Spleen (tissue), 7 donors: Measurements from ENCODE around the gene PERCC1.

Source experiments
- POLR2A ChIP-seq, 3 donors: fragments of 450-650 bp; IDR thresholded peaks; one replicate each; pipeline ENCODE4 v1.5.1; 2017; ENCODE audit warnings: antibody characterized with exemption in 3 of 3, mild to moderate bottlenecking in 1 of 3
- TF ChIP-seq, protein P1 (sequence below), 11 experiments: fragments of 200-600 bp in 7 of 11; fragments of 450-650 bp in 4 of 11; sonication (generic) in 4 of 11; IDR thresholded peaks in 8 of 11; conservative IDR thresholded peaks in 3 of 11; 1 replicate in 7 of 11; 2 replicates in 4 of 11; pipeline versions ENCODE4 v1.4.0 to v1.8.0; 2016 to 2021; ENCODE audit warnings: antibody characterized with exemption in 11 of 11, inconsistent platforms in 4 of 11, mild to moderate bottlenecking in 1 of 11
- donor health status: DM: no; HTN: no; CAD: no; lungs with moderate emphysema.
- donor health status: DM: no; HTN: no; CAD: no.
- donor health status: DM: no; HTN: no; CAD: no.

- no peak for TF ChIP-seq POLR2A (IDR thresholded peaks at IDR 0.05)
- TF ChIP-seq, protein P1, sequence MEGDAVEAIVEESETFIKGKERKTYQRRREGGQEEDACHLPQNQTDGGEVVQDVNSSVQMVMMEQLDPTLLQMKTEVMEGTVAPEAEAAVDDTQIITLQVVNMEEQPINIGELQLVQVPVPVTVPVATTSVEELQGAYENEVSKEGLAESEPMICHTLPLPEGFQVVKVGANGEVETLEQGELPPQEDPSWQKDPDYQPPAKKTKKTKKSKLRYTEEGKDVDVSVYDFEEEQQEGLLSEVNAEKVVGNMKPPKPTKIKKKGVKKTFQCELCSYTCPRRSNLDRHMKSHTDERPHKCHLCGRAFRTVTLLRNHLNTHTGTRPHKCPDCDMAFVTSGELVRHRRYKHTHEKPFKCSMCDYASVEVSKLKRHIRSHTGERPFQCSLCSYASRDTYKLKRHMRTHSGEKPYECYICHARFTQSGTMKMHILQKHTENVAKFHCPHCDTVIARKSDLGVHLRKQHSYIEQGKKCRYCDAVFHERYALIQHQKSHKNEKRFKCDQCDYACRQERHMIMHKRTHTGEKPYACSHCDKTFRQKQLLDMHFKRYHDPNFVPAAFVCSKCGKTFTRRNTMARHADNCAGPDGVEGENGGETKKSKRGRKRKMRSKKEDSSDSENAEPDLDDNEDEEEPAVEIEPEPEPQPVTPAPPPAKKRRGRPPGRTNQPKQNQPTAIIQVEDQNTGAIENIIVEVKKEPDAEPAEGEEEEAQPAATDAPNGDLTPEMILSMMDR (IDR thresholded peaks at IDR 0.05 in 8 of 11, conservative IDR thresholded peaks at IDR 0.05 in 3 of 11) = no peak
Measured at GRCh38 chr16:1453316-1453715, 22.4 kb downstream of the PERCC1 start.
